GM23248 (cell line): Measurements from ENCODE around the gene FOXA1. TPM values are rescaled to one million over a fixed set of nuclear protein-coding genes. Genes with fewer than 3 reads are reported as not detected.

Experiments used
- DNase-seq: peaks from one replicate; pipeline ENCODE4 v3.0.0-alpha.2; 2015
- H2AFZ ChIP-seq: fragments of 200-600 bp; sonication (generic); 2 replicates; pipeline ENCODE4 v1.6.1; 2016; ENCODE audit warnings: antibody characterized with exemption
- H3F3A ChIP-seq: fragments of 200-600 bp; sonication (generic); 2 replicates; pipeline ENCODE4 v1.6.1; 2016; ENCODE audit warnings: mild to moderate bottlenecking, antibody characterized with exemption, mixed run types; ENCODE audit not compliant: insufficient read depth
- H3K27ac ChIP-seq: fragments of 200-600 bp; sonication (generic); 2 replicates; pipeline ENCODE4 v1.5.1; 2016; ENCODE audit warnings: mild to moderate bottlenecking
- H3K27me3 ChIP-seq: fragments of 200-600 bp; sonication (generic); replicated peaks from 2 replicates; pipeline ENCODE4 v1.6.1; 2016; ENCODE audit warnings: mild to moderate bottlenecking; ENCODE audit not compliant: insufficient read depth
- H3K36me3 ChIP-seq: fragments of 200-600 bp; sonication (generic); 2 replicates; pipeline ENCODE4 v1.6.1; 2016; ENCODE audit warnings: low read depth, mild to moderate bottlenecking
- H3K4me1 ChIP-seq: fragments of 200-600 bp; sonication (generic); 2 replicates; pipeline ENCODE4 v1.6.1; 2016; ENCODE audit warnings: mild to moderate bottlenecking; ENCODE audit not compliant: insufficient read depth
- H3K4me2 ChIP-seq: fragments of 200-600 bp; sonication (generic); one replicate; pipeline ENCODE4 v1.6.1; 2016; ENCODE audit warnings: mild to moderate bottlenecking; ENCODE audit not compliant: unreplicated experiment
- H3K4me3 ChIP-seq: fragments of 200-600 bp; sonication (generic); 2 replicates; pipeline ENCODE4 v1.5.1; 2016; ENCODE audit warnings: mild to moderate bottlenecking
- H3K79me2 ChIP-seq: fragments of 200-600 bp; sonication (generic); 2 replicates; pipeline ENCODE4 v1.6.1; 2016; ENCODE audit warnings: mild to moderate bottlenecking; ENCODE audit not compliant: insufficient read depth
- H3K9ac ChIP-seq: fragments of 200-600 bp; sonication (generic); 2 replicates; pipeline ENCODE4 v1.6.1; 2016; ENCODE audit warnings: mild to moderate bottlenecking
- H3K9me2 ChIP-seq: fragments of 200-600 bp; sonication (generic); 2 replicates; pipeline ENCODE4 v1.6.1; 2016; ENCODE audit warnings: mixed run types, mild to moderate bottlenecking, moderate library complexity; ENCODE audit not compliant: insufficient read depth
- H3K9me3 ChIP-seq: fragments of 200-600 bp; sonication (generic); one replicate; pipeline ENCODE4 v1.6.1; 2017; ENCODE audit warnings: low read depth
- H4K20me1 ChIP-seq: fragments of 200-600 bp; sonication (generic); 2 replicates; pipeline ENCODE4 v1.6.0; 2016; ENCODE audit not compliant: insufficient read depth
- EZH2 ChIP-seq: fragments of 200-600 bp; sonication (generic); IDR thresholded peaks from 2 replicates; pipeline ENCODE4 v1.6.1; 2018; ENCODE audit warnings: antibody characterized with exemption, mild to moderate bottlenecking; ENCODE audit not compliant: insufficient read depth, poor library complexity, severe bottlenecking
- EZH2phosphoT487 ChIP-seq: fragments of 200-600 bp; sonication (generic); IDR thresholded peaks from 2 replicates; pipeline ENCODE4 v1.6.1; 2018; ENCODE audit warnings: antibody characterized with exemption, moderate library complexity, mild to moderate bottlenecking, low read depth; ENCODE audit not compliant: insufficient read depth
- WGBS, 2 experiments: methylation state at CpG; one replicate each; pipeline ENCODE4 v1.1.6; 2015 to 2017; ENCODE audit warnings: low lambda C conversion rate in 2 of 2, low coverage in 1 of 2; ENCODE audit errors: missing lambda C conversion rate in 2 of 2; 5-methylcytosine and 5-hydroxymethylcytosine counted together
- in situ Hi-C: fragments of 300-500 bp; cut with MboI; formaldehyde crosslinking; loops from 2 replicates; pipeline ENCODE4 v1.15.0; 2020
- polyA plus RNA-seq: library from polyadenylated mRNA; unstranded; fragments of >200 nt; fragmentation: Nextera tagmentation; extraction: Ambion mirVana; gene quantifications from 2 replicates; pipeline ENCODE4 v1.2.1, GENCODE V29; 2016
- total RNA-seq: library from RNA; depleted of rRNA; stranded (reverse); fragments of >200 nt; shearing (Covaris generic); gene quantifications from 2 replicates; pipeline ENCODE4 v1.2.3, GENCODE V29; 2014

Gene FOXA1
- total and polyA plus RNA-seq, 2 experiments from 2014 or later, result 0.10 TPM; not detected in 1

- Histone ChIP-seq H3K4me1 (no peaks in the 10 kb centered on the region), H3K9ac (no peak overlapping the region), H3F3A (no peaks in the 10 kb centered on the region), H3K79me2 (no peaks in the 10 kb centered on the region), H3K27ac (no peak overlapping the region), H3K4me2 (no peak overlapping the region), H4K20me1 (no peaks in the 10 kb centered on the region), H3K9me3 (no peaks in the 10 kb centered on the region), H3K4me3 (no peak overlapping the region), H3K27me3 (no peaks in the 10 kb centered on the region), H3K36me3 (no peaks in the 10 kb centered on the region), H3K9me2 (no peaks in the 10 kb centered on the region), H2AFZ (no peak overlapping the region)
- TF ChIP-seq EZH2phosphoT487 (no peak), EZH2 (no peak)
- in situ Hi-C loops, result no loop called here
- no peak for DNase-seq
- WGBS, 2 experiments, result 64 to 70% methylated on average over 2 of the region's 2 CpGs
Observed at GRCh38 chr14:37573356-37573755, 21.7 kb downstream of the FOXA1 start.

GRCh38 chr14:37571391-37571790, 23.7 kb downstream of the FOXA1 start:
- Histone ChIP-seq H3K4me1 (no peaks in the 10 kb centered on the region), H3K36me3 (no peaks in the 10 kb centered on the region), H4K20me1 (no peaks in the 10 kb centered on the region), H3F3A (no peaks in the 10 kb centered on the region), H3K27ac (no peak overlapping the region), H3K9ac (no peak overlapping the region), H3K4me3 (no peak overlapping the region), H2AFZ (no peak overlapping the region), H3K79me2 (no peaks in the 10 kb centered on the region), H3K4me2 (no peak overlapping the region), H3K9me3 (no peaks in the 10 kb centered on the region), H3K27me3 (no peaks in the 10 kb centered on the region), H3K9me2 (no peaks in the 10 kb centered on the region)
- WGBS, 2 experiments, result 86 to 95% methylated on average over 4 of the region's 4 CpGs
- in situ Hi-C loops, result no loop called here
- no peak for DNase-seq
- TF ChIP-seq EZH2, result no peak

GRCh38 chr14:37569729-37570128, 25.3 kb downstream of the FOXA1 start:
- Histone ChIP-seq H3K27ac (no peak overlapping the region), H3K9me3 (no peaks in the 10 kb centered on the region), H3K4me1 (no peaks in the 10 kb centered on the region), H3K79me2 (no peaks in the 10 kb centered on the region), H3K4me3 (no peak overlapping the region), H3F3A (no peaks in the 10 kb centered on the region), H3K36me3 (no peaks in the 10 kb centered on the region), H2AFZ (no peak overlapping the region), H3K9ac (no peak overlapping the region), H3K27me3 (no peaks in the 10 kb centered on the region), H3K9me2 (no peaks in the 10 kb centered on the region), H3K4me2 (no peak overlapping the region), H4K20me1 (no peaks in the 10 kb centered on the region)
- no peak for TF ChIP-seq EZH2phosphoT487
- TF ChIP-seq EZH2, result no peak
- WGBS, 2 experiments, result 89 to 91% methylated on average over 7 of the region's 7 CpGs
- DNase-seq, result no peak
- in situ Hi-C loops, result no loop called here

- Histone ChIP-seq H4K20me1 (no peaks in the 10 kb centered on the region), H3K4me1 (no peaks in the 10 kb centered on the region), H3F3A (no peaks in the 10 kb centered on the region), H3K27ac (no peak overlapping the region), H3K4me3 (no peak overlapping the region), H3K9me2 (no peaks in the 10 kb centered on the region), H3K27me3 (no peaks in the 10 kb centered on the region), H3K9ac (no peak overlapping the region), H3K4me2 (no peak overlapping the region), H3K79me2 (no peaks in the 10 kb centered on the region), H3K9me3 (no peaks in the 10 kb centered on the region), H3K36me3 (no peaks in the 10 kb centered on the region), H2AFZ (no peak overlapping the region)
- in situ Hi-C loops, result no loop called here
- DNase-seq, result no peak
- WGBS, 2 experiments, result 43 to 48% methylated on average over 3 of the region's 3 CpGs
- TF ChIP-seq EZH2phosphoT487 (no peak), EZH2 (no peak)
Observed at GRCh38 chr14:37566811-37567371, 28.2 kb downstream of the FOXA1 start.

- Histone ChIP-seq H3K9ac (no peak overlapping the region), H3K27me3 (no peaks in the 10 kb centered on the region), H3K9me3 (no peaks in the 10 kb centered on the region), H3K4me1 (no peaks in the 10 kb centered on the region), H3K79me2 (no peaks in the 10 kb centered on the region), H3K4me3 (no peak overlapping the region), H3F3A (no peaks in the 10 kb centered on the region), H2AFZ (no peak overlapping the region), H3K36me3 (no peaks in the 10 kb centered on the region), H4K20me1 (no peaks in the 10 kb centered on the region), H3K27ac (no peak overlapping the region), H3K4me2 (no peak overlapping the region), H3K9me2 (no peaks in the 10 kb centered on the region)
- no peak for TF ChIP-seq EZH2
- no peak for TF ChIP-seq EZH2phosphoT487
- WGBS, 2 experiments, result 89 to 94% methylated on average over 1 of the region's 1 CpG
- no peak for DNase-seq
- in situ Hi-C loops, result no loop called here
Observed at GRCh38 chr14:37565550-37565949, 29.5 kb downstream of the FOXA1 start.
